GM18498 (cell line): ENCODE data around the gene TRMT1.

Experiments
- ATAC-seq: cut with Tn5 transposase; IDR thresholded peaks from one replicate; pipeline ENCODE4 v1.9.1; 2021; ENCODE audit warnings: mild to moderate bottlenecking, moderate library complexity; ENCODE audit not compliant: unreplicated experiment

Gene TRMT1

DNA sequence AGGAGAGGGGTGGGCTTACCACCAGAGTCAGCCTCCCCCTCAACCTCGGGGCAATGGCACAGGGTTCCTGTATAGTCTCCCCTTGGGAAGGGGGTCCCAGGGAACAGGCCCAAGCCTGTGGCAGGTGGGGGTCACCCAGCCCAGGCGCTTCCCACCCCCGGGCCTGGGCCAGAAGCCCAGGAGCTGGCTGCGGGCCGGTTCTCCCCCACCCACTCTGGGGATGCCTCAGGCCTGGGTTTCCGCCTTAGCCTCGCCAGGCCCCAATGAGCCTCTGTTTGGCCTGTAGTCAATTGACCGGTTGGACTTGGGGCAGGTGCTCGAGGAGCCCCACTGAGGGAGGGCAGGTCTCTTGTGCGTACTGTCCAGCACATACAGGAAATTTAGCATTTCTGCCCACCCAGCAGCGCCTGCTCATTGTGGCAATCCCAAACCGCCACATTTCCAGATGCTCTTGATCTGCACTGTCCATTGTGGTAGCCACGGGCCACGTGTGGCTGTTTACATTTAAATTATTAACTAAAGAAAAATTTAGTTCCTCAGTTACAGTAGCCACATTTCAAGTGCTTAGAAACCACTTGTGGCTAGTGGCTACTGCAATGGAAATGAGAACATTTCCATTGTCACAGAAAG lies 23.8 kb downstream of the TRMT1 start:
- no peak for ATAC-seq

DNA sequence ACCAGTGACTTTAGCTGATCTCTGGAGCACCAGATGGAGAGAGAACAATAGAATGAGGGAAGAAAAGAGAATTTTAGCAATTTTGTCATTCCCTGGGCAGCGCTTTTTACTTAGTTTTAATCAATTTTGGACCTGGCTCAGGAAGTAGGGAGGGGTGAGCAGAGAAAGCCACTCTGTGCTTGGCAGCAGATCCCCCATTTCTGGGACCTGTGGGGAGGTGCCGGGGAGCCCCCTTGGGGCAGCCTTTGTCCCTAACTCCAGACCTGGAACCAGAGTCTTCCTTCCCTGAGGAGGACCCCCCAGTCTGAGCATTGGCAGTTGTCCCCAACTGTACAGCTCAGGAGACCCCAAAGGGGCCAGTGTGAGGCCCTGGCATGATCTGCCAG lies 24.4 kb downstream of the TRMT1 start:
- ATAC-seq = no peak

DNA sequence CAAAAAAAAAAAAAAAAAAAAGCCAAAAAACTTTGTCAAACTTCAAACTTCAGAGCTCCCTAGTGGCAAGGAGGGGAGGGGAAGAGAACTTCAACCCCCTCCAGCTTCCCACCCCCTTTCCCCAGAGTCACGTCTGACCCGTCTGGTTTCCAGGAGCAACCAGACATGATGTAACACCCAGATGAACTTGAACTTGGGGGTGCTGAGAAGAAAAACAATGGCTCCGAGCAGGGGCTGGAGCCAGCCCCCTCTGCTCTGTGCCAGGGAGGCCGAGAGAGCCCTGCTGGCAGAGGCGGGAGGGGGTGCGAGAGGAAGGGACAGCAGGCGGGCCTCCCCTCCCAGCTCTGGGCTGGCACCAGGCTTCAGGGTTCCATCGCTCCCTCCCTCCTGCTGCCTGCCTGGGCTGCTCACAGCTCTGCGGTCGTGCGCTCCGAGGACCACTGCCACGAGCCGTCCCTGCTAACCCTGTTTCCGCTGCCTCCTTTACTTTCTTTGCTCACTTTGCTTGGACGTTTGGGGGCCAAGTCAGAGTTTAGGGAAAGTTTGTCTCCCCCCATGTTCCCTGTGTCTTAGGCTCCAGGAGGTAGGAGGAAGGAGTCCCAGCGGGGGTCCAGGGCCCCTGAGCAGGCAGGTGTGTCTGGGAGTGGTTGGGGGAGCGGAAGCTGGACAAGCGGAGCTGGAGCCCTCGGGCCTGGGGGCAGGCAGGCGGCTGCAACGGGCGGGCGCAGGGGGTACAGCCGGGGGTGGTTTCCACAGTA lies 25.0 kb downstream of the TRMT1 start:
- no peak for ATAC-seq

DNA sequence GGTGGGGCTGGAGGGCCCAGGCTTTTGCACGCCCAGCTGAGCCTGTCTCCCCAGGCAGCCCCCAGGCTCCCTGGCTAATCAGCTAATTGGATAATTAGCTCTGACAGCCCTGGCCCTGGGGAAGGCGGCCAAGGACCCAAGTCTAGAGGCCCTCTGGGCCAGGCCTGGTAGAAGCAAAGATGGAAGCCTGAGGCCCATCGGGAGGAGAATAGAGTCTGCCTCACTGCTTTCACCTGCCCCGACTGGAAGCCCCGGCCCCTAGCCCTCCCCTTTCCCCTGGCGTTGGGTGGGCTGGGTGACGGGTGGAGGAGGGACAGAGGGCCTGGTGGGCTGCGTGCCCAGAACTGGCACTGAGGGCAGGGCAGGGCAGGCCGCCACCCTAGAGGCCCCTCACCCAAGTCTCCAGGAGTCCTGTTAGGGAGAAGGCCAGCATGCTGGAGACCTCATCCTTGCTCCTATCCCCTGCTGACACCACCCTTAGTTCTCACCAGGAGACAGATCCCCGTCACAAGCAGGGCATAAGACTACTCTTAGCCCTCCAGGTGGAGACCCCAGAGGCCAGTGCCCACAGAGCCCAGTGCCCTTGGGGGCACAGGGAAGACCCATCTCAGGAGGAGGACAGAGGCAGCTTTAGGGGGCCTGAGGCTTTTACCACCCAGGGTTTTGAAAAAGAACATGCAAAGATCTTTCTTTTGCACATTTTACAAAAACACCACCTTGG lies 25.9 kb downstream of the TRMT1 start:
- ATAC-seq = no peak

DNA sequence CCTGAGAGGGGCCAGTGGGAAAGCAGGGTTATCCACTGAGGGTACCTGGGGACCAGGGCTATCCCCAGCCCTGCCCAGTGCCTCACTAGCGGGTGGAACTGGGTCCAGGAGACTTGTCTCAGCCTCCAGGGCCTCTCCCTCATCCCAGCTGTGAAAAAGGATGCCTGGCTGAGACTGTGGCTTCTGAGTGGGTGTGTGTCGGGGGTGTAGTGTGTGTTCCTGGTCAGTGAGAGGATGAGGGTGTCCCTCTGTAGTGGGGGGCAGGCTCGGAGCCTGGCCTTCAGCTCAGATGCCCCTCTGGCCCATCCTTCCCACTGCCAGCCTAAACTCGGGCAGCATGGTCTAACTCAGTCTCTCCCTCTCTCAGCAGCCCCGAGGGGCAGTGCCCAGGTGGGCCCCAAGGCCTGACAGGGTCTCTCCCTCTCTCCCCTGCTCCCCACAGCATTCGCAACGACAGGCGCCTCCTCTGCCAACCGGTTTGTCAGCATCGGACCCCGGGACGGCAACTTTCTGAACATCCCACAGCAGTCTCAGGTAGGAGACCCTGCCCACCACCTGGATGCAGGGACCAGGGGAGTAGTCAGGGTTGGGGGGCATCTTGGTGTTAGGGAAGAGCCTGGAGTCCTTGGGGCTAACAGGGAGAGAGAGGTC lies 26.6 kb downstream of the TRMT1 start:
- no peak for ATAC-seq

DNA sequence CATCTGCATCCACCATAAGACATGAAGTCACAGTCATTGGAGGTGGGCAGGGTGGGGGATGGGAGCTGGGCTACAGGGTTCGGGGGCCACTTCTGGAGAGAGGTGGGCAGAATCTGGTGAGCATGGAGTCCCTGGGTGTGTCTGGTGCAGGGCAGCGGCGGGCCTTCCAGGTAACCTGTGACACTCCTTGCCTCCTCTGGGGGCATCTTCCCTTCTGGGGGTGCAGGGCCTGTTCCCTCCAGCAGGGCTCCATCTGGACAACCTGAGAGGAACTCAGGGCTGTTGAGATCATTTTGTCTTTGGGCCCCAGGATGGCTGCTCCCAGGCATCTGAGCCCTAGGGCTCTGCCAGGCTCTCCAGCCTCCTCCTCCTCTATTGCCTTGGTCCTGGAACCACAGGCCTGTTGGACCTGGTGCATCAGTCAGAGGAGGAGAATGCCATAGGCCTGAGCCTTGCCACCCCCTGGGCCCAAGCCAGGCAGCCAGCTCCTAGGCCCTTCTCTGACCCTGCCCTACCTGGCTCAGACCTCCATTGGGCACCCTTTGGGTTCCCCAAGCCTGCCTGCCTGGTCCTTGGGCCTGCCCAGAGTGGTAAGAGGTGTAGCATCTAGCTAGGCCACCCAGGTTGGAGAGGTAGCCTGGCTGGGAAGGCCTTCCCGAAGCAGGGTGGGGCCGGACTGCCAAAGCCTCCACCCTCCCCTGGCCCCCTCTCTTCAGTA lies 27.2 kb downstream of the TRMT1 start:
- ATAC-seq = no peak

DNA sequence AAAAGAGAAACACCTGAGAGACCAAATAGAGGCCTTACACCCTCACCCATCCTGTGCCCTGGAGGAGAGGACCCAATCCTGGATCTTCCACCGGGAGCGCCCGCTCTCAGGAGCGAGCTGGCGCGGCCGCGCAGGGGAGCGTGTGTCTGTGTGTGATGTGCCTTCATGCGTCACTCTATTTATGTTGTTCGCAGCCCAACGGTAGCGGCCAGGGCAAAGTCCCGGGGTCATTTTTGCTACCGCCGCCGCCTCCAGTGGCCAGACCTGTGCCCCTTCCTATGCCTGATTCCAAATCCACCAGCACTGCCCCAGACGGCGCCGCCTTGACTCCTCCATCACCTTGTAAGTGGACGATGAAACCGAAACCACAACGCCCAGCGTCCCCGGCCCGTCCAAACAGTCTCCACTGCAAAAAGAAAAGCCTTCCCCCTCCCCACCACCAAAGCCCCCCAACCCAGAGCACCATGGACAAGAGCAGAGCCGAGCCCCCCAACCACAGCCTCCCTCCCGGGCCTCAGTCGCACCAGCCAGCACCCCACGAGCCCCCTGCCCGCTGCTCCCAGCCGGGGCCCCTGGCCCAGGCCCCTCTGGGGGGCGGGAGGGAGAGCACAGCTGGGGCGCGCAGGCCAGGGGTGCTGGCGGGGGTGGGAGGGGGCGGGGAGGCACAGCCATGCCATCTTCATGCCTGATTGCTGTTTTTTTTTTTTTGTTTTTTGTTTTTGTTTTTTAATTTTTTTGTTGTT lies 28.6 kb downstream of the TRMT1 start:
- no peak for ATAC-seq

DNA sequence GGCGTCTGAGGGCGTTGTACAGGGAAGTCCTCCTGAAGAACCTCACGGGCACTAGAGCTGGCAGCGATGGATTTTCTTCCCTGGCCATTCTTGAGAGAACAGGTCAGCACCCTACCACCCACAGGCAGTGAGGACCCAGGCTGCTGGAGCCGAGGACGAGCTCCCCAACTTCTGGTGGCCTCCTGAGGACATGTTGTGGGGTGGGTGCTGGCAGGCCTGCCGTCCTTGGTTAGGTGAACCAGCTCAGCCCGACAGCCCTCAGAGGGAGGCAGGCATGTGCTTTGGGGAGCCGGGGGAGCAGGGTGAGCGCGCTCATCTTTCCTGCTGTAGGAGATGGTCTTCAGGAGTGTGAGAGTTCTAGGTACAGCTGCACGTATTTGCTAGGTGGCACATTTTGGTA lies 29.2 kb downstream of the TRMT1 start:
- ATAC-seq = no peak

DNA sequence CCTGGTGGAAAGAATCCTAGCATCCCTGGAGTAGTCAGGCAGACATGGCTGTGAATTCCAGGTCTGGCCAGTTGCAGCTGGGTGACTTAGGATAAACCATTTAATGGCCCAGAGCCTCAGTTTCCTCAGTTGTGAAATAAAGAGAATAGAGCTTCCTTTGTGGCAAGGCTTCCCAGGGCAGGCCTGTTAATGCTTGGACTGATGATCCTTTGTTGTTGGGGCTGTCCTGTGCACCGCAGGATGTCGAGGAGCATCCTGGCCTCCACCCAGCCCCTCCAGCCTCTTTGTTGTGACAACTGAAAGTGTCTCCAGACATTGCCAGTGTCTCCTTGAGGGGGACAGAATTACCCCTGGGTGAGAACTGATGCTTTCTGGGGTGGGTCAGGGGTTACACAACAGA lies 30.2 kb downstream of the TRMT1 start:
- no peak for ATAC-seq

DNA sequence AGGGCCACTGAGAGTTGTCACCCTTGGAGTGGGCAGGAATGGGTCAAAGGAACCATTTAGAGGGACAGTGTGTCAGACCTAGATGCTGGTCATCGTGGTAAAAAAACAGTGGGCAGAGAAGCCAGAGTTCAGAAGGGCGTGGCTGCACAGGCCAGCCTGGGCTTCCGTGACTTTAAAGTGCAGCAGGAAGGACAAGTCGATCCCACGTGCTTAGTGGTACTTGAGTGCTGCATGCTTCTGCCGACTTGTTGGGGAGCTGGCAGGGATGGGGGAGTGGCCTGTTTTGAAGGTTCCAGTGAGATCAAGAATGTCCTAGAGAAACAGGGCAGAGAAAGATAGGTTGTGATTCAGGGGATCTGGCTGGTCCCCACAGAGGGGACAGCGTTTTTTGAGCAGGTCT lies 30.9 kb downstream of the TRMT1 start:
- ATAC-seq = no peak

DNA sequence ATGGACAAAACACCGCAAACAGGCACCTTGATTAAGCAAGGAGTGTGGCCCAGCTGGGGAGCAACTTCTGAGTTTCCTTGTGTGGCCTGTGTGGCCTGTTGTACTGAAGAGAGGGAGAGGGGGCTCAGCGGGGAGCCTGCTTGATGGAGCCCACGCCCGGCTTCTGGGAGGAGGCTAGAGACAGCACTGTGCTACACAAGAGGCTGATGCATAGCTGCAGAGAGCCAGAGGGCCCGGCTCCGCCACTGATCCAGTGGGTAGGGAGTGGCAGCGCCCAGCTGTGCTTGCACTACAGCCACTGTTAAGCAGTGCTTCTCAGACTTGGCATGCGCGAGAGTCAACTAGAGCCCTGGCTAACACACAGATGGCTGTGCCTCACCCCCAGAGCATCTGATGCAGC lies 32.9 kb downstream of the TRMT1 start:
- ATAC-seq = no peak

DNA sequence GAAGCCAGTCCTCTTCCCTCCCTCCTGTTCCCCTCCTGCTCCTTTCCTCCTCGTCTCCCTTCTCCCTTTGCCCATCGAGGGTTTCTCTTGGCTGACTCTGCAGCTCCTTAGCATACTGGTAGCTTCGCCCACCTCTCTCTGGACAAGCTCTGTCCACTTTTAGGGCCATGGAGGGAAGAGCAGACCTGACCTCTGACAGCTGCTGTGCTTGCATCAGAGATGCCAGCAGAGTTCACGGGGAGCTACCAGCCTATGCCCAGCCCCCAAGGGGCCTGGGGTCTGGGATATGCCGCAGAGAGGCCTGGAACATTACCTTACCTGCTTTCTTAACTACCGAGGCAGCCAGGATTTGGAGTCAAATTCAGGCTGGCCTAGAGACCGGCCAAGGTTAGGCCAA lies 33.5 kb downstream of the TRMT1 start:
- no peak for ATAC-seq

DNA sequence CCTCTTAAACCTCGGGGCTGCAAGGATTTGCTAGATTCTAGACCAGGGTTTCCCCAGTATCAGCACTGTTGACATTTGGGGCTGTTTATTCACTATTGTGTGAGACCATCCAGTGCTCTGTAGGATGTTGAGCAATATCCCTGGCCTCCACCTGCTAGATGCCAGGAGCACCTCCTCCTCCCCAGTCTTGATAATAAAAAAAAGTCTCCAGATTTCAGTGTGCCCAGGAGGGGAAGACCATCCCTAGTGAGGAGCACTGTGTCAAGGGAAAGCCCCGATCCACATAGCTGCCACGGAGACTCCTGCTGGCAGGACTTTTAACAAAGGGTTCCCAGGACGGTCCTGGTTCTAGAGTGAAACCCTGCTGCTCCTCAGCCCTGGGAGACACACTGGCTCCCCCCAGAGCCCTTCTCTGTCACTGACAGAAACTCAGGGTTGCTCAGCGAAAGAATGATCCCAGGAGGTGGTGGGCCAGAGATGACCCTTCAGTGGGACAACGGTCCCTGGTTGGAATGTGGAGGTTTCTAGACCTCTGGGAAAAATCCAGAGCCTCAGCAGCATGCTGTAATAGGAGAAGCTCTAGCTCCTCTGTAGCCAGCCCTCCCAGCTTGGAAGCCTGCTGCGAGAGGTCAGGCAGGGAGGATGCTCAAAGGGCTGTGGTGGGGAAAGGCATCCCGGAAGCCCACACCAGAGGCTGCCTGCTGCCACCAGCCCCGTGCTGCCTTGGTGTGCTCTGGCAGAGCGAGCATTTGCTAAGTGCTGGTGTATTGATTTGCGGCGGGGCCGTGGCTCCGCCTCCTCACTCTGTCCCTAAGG lies 34.1 kb downstream of the TRMT1 start:
- ATAC-seq = no peak

DNA sequence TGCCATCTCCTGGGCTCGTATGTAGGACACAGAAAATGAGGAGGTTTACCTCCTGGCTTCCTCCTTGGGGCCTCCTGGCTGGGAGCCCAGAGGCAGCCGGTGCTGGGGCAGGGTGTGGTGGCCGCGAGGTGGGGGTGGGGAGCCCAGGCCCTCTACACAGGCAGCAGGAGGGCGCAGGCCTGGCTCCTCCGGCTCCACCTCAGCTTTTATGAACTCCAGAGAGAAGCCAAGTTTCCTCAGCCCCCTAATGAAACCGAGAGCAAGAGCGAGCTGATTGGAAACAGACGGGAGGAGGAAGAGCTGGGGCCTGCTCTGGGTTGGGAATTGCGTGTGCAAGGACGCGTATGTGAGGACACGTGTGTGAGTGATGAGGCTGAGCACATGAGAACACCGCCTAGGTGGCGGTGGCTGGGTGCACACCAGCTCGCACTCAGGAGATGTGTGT lies 37.0 kb downstream of the TRMT1 start:
- ATAC-seq = no peak

DNA sequence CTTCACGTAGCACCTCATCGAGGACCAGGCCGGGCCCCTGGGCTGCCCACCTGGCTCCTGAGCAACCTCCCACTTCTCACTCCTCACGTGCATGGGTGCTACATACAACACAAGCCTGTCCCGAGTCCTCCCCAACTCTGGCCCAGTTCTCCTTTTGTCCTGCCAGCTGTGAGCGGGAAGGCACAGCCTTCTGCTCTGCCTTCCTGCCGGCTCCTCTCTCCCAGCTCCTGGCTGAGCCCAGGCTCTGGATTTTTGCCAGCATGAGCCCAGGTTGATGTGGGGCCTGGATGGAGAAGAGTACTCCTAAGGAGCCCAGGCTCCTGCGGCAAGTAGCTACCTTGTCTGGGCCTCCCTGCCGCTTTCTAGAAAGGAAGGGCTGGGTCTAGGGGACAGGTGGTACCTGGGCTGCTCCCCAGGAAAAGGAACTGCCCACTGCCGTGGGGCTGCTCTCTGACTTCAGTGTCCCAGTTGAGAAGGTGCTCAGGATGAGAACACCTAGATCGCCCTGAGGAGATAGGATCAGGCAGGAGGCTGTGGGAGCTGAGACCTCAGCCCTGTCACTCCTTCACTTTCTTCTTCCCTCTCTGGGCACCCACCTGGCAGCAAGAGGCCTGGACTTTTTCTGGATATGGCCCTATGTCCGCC lies 37.5 kb downstream of the TRMT1 start:
- no peak for ATAC-seq

DNA sequence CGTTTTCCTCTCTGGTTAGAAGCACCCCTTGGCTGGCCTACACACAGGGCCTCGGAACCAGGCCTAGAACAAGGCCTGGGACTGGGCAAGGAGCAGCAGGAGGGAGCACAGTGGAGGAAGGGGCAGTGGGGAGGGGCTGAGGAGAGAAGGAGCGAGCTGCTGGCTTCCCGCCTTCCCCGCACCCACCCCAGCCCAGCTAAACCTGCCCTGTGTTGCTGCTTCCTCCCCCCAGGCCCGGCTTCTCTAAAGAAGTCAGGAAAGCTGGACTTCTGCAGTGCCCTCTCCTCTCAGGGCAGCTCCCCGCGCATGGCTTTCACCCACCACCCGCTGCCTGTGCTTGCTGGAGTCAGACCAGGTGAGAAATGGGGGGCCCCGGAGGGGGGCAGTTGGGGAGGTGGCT lies 38.2 kb downstream of the TRMT1 start:
- ATAC-seq = no peak

DNA sequence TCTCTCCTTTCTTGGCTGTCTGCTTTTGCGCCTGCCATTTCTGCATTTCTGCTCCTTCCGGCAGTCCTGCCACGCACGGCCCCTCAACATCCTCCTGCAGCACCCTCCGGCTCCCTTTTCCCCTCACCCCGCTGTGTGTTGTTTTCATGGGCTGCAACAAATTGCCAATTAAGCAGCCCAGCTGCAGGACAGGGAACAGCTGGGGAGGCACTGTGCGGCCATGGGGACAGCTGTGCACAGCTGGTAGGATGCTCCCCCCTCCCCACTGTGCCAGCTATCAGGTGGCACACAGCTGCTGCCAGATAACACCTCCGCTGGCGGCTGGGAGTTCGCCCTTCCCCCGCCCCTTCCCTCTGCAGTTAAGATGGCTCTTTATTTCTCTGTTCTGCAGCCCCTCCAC lies 39.3 kb downstream of the TRMT1 start:
- ATAC-seq = no peak

DNA sequence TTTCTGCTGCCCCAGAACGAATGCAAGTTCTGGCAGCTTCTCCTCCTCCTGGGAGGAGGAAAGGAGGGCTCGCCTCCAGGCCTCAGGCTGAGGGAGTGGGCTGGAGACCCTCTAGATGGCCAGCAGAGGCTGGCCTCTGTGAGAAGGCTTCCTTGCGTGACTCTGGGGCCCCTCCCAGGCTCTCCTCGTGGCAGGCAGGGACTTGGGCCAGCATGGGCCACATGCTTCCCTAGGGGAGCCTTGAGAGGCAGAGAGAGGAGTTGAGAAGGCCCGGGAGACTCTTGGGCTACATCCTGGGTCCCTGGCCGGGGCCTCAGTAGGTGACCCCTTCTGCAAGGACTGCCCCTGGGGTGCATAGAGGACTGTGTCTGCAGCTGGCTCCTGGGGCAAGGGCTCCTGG lies 39.8 kb downstream of the TRMT1 start:
- no peak for ATAC-seq

DNA sequence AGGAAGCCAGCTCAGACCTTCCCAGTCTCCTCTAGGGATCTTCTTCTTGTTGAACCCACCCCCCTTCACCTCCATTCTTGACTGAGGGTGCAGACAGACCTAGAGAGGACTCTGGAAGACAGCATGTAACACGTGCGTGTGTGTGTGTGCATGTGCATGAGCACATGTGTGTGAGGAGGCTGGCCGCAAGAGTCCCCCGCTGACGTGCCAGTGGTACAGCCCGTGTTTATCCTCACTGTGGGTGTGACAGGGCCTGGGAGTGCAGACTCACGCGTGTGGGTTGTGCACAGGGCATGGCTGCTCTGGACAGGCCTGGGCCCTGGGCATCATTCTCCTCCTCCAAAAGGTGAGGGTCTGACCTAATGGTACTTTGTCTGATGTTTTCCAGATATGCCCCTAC lies 40.2 kb downstream of the TRMT1 start:
- ATAC-seq = no peak
